ENCODE measurements around the gene INAVA. TPM values are rescaled to one million over a fixed set of nuclear protein-coding genes. Genes with fewer than 3 reads are reported as not detected.

Gene INAVA
- total and polyA plus RNA-seq, 2 of the 13 experiments (the other 11 are each of a cell fraction or from before 2014, with no cell fraction given), result 6.0 to 13.5 TPM

DNA sequence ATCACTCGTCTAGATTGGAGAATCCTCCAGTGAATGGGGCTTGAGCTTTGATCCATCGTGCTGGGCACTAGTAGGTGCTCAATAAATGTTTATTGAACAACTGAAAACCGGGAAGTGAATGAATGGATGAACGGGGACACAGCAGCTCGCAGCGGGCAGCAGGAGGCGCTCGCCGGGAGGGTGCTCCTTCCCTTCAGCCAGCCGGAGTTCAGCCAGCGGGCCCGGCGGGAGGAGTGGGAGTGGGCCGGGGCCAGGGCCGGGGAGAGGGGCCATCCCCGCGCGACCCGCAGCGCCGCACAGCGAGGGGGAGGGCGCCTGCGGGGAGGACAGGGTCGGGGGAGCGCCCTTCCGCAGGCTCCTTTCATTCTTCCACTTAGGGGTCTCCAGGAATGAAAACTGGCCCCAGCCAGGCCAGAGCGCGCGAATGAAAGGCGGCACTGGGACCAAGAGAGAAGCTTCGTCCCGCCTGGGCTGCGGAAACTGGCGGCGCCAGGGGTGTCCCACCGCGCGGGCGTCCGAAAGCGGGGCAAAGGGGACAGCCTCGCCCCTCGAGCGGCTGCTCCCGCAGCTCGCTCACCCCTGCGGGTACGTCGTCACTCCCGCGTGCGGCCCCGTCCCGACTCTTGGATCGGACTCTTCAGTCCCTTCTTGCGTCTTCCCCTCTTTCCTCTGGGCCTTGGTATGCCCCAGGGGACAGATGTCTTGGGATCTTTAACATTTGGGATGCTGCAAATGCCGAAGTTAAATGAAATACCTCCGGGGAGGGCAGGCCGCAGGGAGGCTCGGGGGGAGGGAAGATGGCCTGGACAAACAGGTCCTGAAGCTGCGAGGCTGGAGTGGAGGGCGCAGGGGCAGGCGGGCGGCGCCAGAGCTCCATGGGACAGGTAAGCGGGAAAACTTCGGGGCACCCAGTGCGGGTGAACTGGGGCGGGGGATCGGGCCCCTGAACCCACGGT lies 3.6 kb upstream of the INAVA start (continued):
- TF ChIP-seq, protein P1, sequence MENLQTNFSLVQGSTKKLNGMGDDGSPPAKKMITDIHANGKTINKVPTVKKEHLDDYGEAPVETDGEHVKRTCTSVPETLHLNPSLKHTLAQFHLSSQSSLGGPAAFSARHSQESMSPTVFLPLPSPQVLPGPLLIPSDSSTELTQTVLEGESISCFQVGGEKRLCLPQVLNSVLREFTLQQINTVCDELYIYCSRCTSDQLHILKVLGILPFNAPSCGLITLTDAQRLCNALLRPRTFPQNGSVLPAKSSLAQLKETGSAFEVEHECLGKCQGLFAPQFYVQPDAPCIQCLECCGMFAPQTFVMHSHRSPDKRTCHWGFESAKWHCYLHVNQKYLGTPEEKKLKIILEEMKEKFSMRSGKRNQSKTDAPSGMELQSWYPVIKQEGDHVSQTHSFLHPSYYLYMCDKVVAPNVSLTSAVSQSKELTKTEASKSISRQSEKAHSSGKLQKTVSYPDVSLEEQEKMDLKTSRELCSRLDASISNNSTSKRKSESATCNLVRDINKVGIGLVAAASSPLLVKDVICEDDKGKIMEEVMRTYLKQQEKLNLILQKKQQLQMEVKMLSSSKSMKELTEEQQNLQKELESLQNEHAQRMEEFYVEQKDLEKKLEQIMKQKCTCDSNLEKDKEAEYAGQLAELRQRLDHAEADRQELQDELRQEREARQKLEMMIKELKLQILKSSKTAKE (CRISPR knock-in tag; IDR thresholded peaks at IDR 0.05; ENCODE audit: borderline replicate concordance), result 0 out of 2 replicates have a peak, but pooled peaks have one; percentile 16
- TF ChIP-seq GPN1 (CRISPR knock-in tag; IDR thresholded peaks at IDR 0.05; ENCODE audit: borderline replicate concordance), result no peak
- TF ChIP-seq ZNF776 (CRISPR knock-in tag; IDR thresholded peaks at IDR 0.05), result no peak
- TF ChIP-seq, protein P2, sequence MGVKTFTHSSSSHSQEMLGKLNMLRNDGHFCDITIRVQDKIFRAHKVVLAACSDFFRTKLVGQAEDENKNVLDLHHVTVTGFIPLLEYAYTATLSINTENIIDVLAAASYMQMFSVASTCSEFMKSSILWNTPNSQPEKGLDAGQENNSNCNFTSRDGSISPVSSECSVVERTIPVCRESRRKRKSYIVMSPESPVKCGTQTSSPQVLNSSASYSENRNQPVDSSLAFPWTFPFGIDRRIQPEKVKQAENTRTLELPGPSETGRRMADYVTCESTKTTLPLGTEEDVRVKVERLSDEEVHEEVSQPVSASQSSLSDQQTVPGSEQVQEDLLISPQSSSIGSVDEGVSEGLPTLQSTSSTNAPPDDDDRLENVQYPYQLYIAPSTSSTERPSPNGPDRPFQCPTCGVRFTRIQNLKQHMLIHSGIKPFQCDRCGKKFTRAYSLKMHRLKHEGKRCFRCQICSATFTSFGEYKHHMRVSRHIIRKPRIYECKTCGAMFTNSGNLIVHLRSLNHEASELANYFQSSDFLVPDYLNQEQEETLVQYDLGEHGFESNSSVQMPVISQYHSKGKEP (CRISPR knock-in tag; IDR thresholded peaks at IDR 0.05), result 0 out of 2 replicates have a peak, but pooled peaks have one; percentile 5
- no peak for TF ChIP-seq ZNF224 (CRISPR knock-in tag; IDR thresholded peaks at IDR 0.05)
- TF ChIP-seq HMGA1 (CRISPR knock-in tag; conservative IDR thresholded peaks at IDR 0.05), result no peak
- 0 out of 2 replicates have a peak, but pooled peaks have one; percentile 38 for TF ChIP-seq TMF1 (CRISPR knock-in tag; IDR thresholded peaks at IDR 0.05; ENCODE audit: low read depth)
- TF ChIP-seq EED (CRISPR knock-in tag; IDR thresholded peaks at IDR 0.05), result no peak
- TF ChIP-seq CC2D1A (CRISPR knock-in tag; IDR thresholded peaks at IDR 0.05), result 0 out of 2 replicates have a peak, but pooled peaks have one; percentile 21
- peak; percentile 22; the same call in 1 of the 2 replicates for TF ChIP-seq KAT7 (CRISPR knock-in tag; IDR thresholded peaks at IDR 0.05; ENCODE audit: borderline replicate concordance)
- 0 out of 2 replicates have a peak, but pooled peaks have one; percentile 26 for TF ChIP-seq KLF6 (CRISPR knock-in tag; IDR thresholded peaks at IDR 0.05)
- no peak for TF ChIP-seq ZSCAN22 (CRISPR knock-in tag; IDR thresholded peaks at IDR 0.05)
- TF ChIP-seq MED8 (CRISPR knock-in tag; IDR thresholded peaks at IDR 0.05; ENCODE audit: insufficient replicate concordance), result no peak
- no peak for TF ChIP-seq CENPT (CRISPR knock-in tag; IDR thresholded peaks at IDR 0.05; ENCODE audit: low read depth)
- TF ChIP-seq, protein P3, sequence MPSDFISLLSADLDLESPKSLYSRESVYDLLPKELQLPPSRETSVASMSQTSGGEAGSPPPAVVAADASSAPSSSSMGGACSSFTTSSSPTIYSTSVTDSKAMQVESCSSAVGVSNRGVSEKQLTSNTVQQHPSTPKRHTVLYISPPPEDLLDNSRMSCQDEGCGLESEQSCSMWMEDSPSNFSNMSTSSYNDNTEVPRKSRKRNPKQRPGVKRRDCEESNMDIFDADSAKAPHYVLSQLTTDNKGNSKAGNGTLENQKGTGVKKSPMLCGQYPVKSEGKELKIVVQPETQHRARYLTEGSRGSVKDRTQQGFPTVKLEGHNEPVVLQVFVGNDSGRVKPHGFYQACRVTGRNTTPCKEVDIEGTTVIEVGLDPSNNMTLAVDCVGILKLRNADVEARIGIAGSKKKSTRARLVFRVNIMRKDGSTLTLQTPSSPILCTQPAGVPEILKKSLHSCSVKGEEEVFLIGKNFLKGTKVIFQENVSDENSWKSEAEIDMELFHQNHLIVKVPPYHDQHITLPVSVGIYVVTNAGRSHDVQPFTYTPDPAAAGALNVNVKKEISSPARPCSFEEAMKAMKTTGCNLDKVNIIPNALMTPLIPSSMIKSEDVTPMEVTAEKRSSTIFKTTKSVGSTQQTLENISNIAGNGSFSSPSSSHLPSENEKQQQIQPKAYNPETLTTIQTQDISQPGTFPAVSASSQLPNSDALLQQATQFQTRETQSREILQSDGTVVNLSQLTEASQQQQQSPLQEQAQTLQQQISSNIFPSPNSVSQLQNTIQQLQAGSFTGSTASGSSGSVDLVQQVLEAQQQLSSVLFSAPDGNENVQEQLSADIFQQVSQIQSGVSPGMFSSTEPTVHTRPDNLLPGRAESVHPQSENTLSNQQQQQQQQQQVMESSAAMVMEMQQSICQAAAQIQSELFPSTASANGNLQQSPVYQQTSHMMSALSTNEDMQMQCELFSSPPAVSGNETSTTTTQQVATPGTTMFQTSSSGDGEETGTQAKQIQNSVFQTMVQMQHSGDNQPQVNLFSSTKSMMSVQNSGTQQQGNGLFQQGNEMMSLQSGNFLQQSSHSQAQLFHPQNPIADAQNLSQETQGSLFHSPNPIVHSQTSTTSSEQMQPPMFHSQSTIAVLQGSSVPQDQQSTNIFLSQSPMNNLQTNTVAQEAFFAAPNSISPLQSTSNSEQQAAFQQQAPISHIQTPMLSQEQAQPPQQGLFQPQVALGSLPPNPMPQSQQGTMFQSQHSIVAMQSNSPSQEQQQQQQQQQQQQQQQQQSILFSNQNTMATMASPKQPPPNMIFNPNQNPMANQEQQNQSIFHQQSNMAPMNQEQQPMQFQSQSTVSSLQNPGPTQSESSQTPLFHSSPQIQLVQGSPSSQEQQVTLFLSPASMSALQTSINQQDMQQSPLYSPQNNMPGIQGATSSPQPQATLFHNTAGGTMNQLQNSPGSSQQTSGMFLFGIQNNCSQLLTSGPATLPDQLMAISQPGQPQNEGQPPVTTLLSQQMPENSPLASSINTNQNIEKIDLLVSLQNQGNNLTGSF (CRISPR knock-in tag; IDR thresholded peaks at IDR 0.05), result no peak
- TF ChIP-seq, protein P4, sequence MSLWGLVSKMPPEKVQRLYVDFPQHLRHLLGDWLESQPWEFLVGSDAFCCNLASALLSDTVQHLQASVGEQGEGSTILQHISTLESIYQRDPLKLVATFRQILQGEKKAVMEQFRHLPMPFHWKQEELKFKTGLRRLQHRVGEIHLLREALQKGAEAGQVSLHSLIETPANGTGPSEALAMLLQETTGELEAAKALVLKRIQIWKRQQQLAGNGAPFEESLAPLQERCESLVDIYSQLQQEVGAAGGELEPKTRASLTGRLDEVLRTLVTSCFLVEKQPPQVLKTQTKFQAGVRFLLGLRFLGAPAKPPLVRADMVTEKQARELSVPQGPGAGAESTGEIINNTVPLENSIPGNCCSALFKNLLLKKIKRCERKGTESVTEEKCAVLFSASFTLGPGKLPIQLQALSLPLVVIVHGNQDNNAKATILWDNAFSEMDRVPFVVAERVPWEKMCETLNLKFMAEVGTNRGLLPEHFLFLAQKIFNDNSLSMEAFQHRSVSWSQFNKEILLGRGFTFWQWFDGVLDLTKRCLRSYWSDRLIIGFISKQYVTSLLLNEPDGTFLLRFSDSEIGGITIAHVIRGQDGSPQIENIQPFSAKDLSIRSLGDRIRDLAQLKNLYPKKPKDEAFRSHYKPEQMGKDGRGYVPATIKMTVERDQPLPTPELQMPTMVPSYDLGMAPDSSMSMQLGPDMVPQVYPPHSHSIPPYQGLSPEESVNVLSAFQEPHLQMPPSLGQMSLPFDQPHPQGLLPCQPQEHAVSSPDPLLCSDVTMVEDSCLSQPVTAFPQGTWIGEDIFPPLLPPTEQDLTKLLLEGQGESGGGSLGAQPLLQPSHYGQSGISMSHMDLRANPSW (CRISPR knock-in tag; IDR thresholded peaks at IDR 0.05; ENCODE audit: borderline replicate concordance), result 0 out of 2 replicates have a peak, but pooled peaks have one; percentile 52
